HepG2 (cell line): ENCODE data around the gene ABCG1. TPM values are rescaled to one million over a fixed set of nuclear protein-coding genes. Genes with fewer than 3 reads are reported as not detected.

Experiments
- ATAC-seq: fragments of 200-7000 bp; cut with Tn5 transposase; 3 replicates; pipeline ENCODE4 v1.9.1; 2020; ENCODE audit warnings: mild to moderate bottlenecking, moderate library complexity
- BruUV-seq: library from RNA; stranded (reverse); fragments of 400-500 nt; replicated peaks from 2 replicates; lab custom pipeline; 2021; lab: Mats Ljungman, UMichigan
- CTCF ChIA-PET: fragments of 300-600 bp; formaldehyde crosslinking; extraction: SDS; loops from one replicate; lab custom pipeline; 2021; ENCODE audit warnings: low total read pairs, inconsistent platforms, low intra/inter-chr PET ratio; lab: Yijun Ruan, JAX
- POLR2A ChIA-PET: fragments of 350-600 bp; sonication (Branson Sonifier 250); formaldehyde crosslinking; loops from one replicate; lab custom pipeline; 2020; ENCODE audit warnings: antibody characterized with exemption, inconsistent platforms; lab: Yijun Ruan, JAX
- DNase-seq: peaks from one replicate; pipeline ENCODE4 v3.0.0-alpha.2; 2015; ENCODE audit warnings: low spot score
- FAIRE-seq: peaks from 3 replicates; lab custom pipeline; 2011; peaks lifted over from hg19 to GRCh38; lab: Jason Lieb, UNC
- H2AFZ ChIP-seq: one replicate; pipeline ENCODE4 v1.6.1; 2011; ENCODE audit warnings: low read length, inconsistent platforms
- H3K27ac ChIP-seq: fragments of 300-600 bp; 3 replicates; pipeline ENCODE4 v1.8.0; 2011; ENCODE audit warnings: mixed run types, mild to moderate bottlenecking, mixed read lengths, low read length, inconsistent platforms; ENCODE audit not compliant: insufficient read depth; ENCODE audit errors: extremely low read length
- H3K27me3 ChIP-seq, 2 experiments: fragments of 200-600 bp in 1 of 2; 2 replicates in 1 of 2; 3 replicates in 1 of 2; pipeline versions ENCODE4 v1.6.0 to v1.8.0; 2011; ENCODE audit warnings: low read length in 2 of 2, mild to moderate bottlenecking in 2 of 2, moderate library complexity in 2 of 2, inconsistent platforms in 1 of 2; ENCODE audit not compliant: insufficient read depth in 2 of 2, control insufficient read depth in 1 of 2
- H3K36me3 ChIP-seq, 2 experiments: fragments of 200-600 bp in 1 of 2; replicated peaks in 1 of 2; 2 replicates in 1 of 2; 3 replicates in 1 of 2; pipeline versions ENCODE4 v1.5.1 to v1.8.0; 2011; ENCODE audit warnings: low read length in 2 of 2, inconsistent platforms in 1 of 2; ENCODE audit not compliant: insufficient read depth in 2 of 2, control insufficient read depth in 1 of 2
- H3K4me1 ChIP-seq: 2 replicates; pipeline ENCODE4 v1.5.1; 2012; ENCODE audit warnings: low read length, inconsistent platforms; ENCODE audit not compliant: insufficient read depth
- H3K4me2 ChIP-seq: 2 replicates; pipeline ENCODE4 v1.6.0; 2011; ENCODE audit warnings: low read depth, low read length, inconsistent platforms
- H3K4me3 ChIP-seq, 3 experiments: fragments of 200-600 bp in 1 of 3; sonication (generic), shearing (Covaris generic) in 1 of 3; replicated peaks in 1 of 3; 2 replicates each; pipeline ENCODE4 v1.5.1; 2011 to 2016; ENCODE audit warnings: low read length in 3 of 3, inconsistent platforms in 2 of 3, low read depth in 2 of 3, mild to moderate bottlenecking in 2 of 3, control low read depth in 1 of 3, mixed read lengths in 1 of 3; ENCODE audit not compliant: insufficient read depth in 1 of 3
- H3K79me2 ChIP-seq: one replicate; pipeline ENCODE4 v1.6.1; 2011; ENCODE audit warnings: low read length, inconsistent platforms; ENCODE audit not compliant: insufficient read depth
- H3K9ac ChIP-seq: 2 replicates; pipeline ENCODE4 v1.6.0; 2011; ENCODE audit warnings: mild to moderate bottlenecking, low read depth, low read length, inconsistent platforms; ENCODE audit not compliant: insufficient read depth
- H3K9me3 ChIP-seq: 2 replicates; pipeline ENCODE4 v1.5.1; 2012; ENCODE audit warnings: mild to moderate bottlenecking, low read length
- H4K20me1 ChIP-seq: 2 replicates; pipeline ENCODE4 v1.6.0; 2011; ENCODE audit warnings: inconsistent platforms, mild to moderate bottlenecking, low read length, moderate library complexity; ENCODE audit not compliant: insufficient read depth
- DR1 ChIP-seq: sonication (generic); formaldehyde crosslinking; IDR thresholded peaks from 2 replicates; pipeline ENCODE4 v1.8.0; 2021; ENCODE audit warnings: mild to moderate bottlenecking, missing genetic modification reagents, inconsistent platforms
- ERF ChIP-seq: IDR thresholded peaks from 2 replicates; pipeline ENCODE4 v1.6.1; 2018; ENCODE audit warnings: missing biosample characterization, missing genetic modification reagents
- FOXA3 ChIP-seq: IDR thresholded peaks from 2 replicates; pipeline ENCODE4 v1.6.1; 2016; ENCODE audit warnings: missing genetic modification reagents, missing compliant biosample characterization
- GMEB1 ChIP-seq: sonication (generic); formaldehyde crosslinking; IDR thresholded peaks from 2 replicates; pipeline ENCODE4 v1.5.1; 2020; ENCODE audit warnings: missing genetic modification reagents, mild to moderate bottlenecking, borderline replicate concordance
- HOXA5 ChIP-seq: sonication (generic); formaldehyde crosslinking; IDR thresholded peaks from 2 replicates; pipeline ENCODE4 v1.4.0; 2020; ENCODE audit warnings: missing genetic modification reagents
- NCOA1 ChIP-seq: sonication (generic); formaldehyde crosslinking; IDR thresholded peaks from 2 replicates; pipeline ENCODE4 v1.9.0; 2021; ENCODE audit warnings: missing genetic modification reagents
- POGK ChIP-seq: sonication (generic); formaldehyde crosslinking; conservative IDR thresholded peaks from 2 replicates; pipeline ENCODE4 v1.8.0; 2022; ENCODE audit warnings: mild to moderate bottlenecking, moderate library complexity, missing genetic modification reagents
- POLR2A ChIP-seq, 2 experiments: IDR thresholded peaks; 2 replicates each; pipeline ENCODE4 v1.6.1; 2011; ENCODE audit warnings: low read depth in 2 of 2, low read length in 2 of 2, mild to moderate bottlenecking in 1 of 2, moderate library complexity in 1 of 2; ENCODE audit not compliant: insufficient read depth in 1 of 2
- RFX1 ChIP-seq: fragments of 450-650 bp; IDR thresholded peaks from 2 replicates; pipeline ENCODE4 v1.6.1; 2017
- TFAP4 ChIP-seq: sonication (generic); IDR thresholded peaks from 2 replicates; pipeline ENCODE4 v1.6.1; 2016; ENCODE audit warnings: low read depth, borderline replicate concordance
- TSC22D2 ChIP-seq: sonication (generic); formaldehyde crosslinking; IDR thresholded peaks from 2 replicates; pipeline ENCODE4 v1.5.1; 2020; ENCODE audit warnings: missing genetic modification reagents, mild to moderate bottlenecking, borderline replicate concordance
- ZNF513 ChIP-seq: sonication (generic); formaldehyde crosslinking; conservative IDR thresholded peaks from 2 replicates; pipeline ENCODE4 v1.5.0; 2020; ENCODE audit warnings: missing genetic modification reagents
- ZNF550 ChIP-seq: sonication (generic); formaldehyde crosslinking; IDR thresholded peaks from 2 replicates; pipeline ENCODE4 v1.4.0; 2020; ENCODE audit warnings: mild to moderate bottlenecking, missing genetic modification reagents, borderline replicate concordance
- ZNF704 ChIP-seq: sonication (generic); formaldehyde crosslinking; IDR thresholded peaks from 2 replicates; pipeline ENCODE4 v1.8.1; 2023; ENCODE audit warnings: mild to moderate bottlenecking, inconsistent platforms, moderate library complexity, missing genetic modification reagents, borderline replicate concordance
- WGBS: methylation state at CpG from one replicate; pipeline ENCODE4 v1.1.6; 2017; ENCODE audit warnings: low lambda C conversion rate; 5-methylcytosine and 5-hydroxymethylcytosine counted together
- in situ Hi-C: cut with HindIII; loops from 2 replicates; pipeline ENCODE4 v1.10.0; 2017; ENCODE audit warnings: low pct_unique_long_range_greater_than_20kb; ENCODE audit not compliant: extremely low pct_ligation_motif_present
- intact Hi-C: fragments of 100-400 bp; cut with micrococcal nuclease; formaldehyde crosslinking; loops from one replicate; pipeline ENCODE4 v1.10.0; 2022; ENCODE audit not compliant: unreplicated experiment
- polyA plus RNA-seq, 8 experiments: library from polyadenylated mRNA; depleted of rRNA in 3 of 8; stranded (reverse) in 7 of 8; unstranded in 1 of 8; fragments of >200 nt; fragmentation: Illumina TruSeq in 4 of 8; extraction: Trizol in 4 of 8; gene quantifications; 2 replicates each; pipeline versions ENCODE4 v1.2.1 to v1.2.3, GENCODE V29; 2011 to 2016; ENCODE audit warnings: low read depth in 4 of 8, missing spikeins in 1 of 8, mixed read lengths in 1 of 8; ENCODE audit not compliant: insufficient read depth in 1 of 8
- total RNA-seq, 5 experiments: library from RNA; depleted of rRNA; stranded (reverse); fragments of >200 nt; fragmentation: Illumina TruSeq; extraction: Trizol; gene quantifications; 2 replicates each; pipeline ENCODE4 v1.2.3, GENCODE V29; 2016; ENCODE audit warnings: low read depth in 1 of 5

ABCG1 gene
- total and polyA plus RNA-seq, 2 of the 13 experiments (the other 11 are each of a cell fraction or from before 2014, with no cell fraction given), result 0.04 TPM; not detected in 1

- TF ChIP-seq ZNF513 (no peak), FOXA3 (peak; percentile 37; the same call in 1 of the 2 replicates)
- TF ChIP-seq, all 625 proteins: peak for 13
Measured at GRCh38 chr21:42198929-42199867, 19.7 kb upstream of the ABCG1 start (continued).

GRCh38 chr21:42199868-42200463 is 19.0 kb upstream of the ABCG1 start:
- H3K27ac ChIP-seq, result no peak overlapping the region
- no peak for TF ChIP-seq POLR2A (IDR thresholded peaks at IDR 0.05; ENCODE audit: insufficient read depth in 1 of 2, low read depth in 2 of 2, low read length in 2 of 2)
- no peak for TF ChIP-seq ZNF704 (CRISPR knock-in tag)
- no peak for TF ChIP-seq TFAP4
- TF ChIP-seq HOXA5 (CRISPR knock-in tag), result no peak
- no peak for TF ChIP-seq GMEB1 (CRISPR knock-in tag)
- no peak for TF ChIP-seq ZNF550 (CRISPR knock-in tag)
- TF ChIP-seq TSC22D2 (CRISPR knock-in tag), result no peak
- TF ChIP-seq ERF (CRISPR knock-in tag), result no peak
- no peak for TF ChIP-seq POGK (CRISPR knock-in tag)
- no peak for TF ChIP-seq NCOA1 (CRISPR knock-in tag)
- no peak for TF ChIP-seq RFX1
- TF ChIP-seq DR1 (CRISPR knock-in tag), result no peak

More at GRCh38 chr21:42199868-42200463, 19.0 kb upstream of the ABCG1 start:
- Histone ChIP-seq H2AFZ (no peak overlapping the region), H3K36me3 (no peaks in the 10 kb centered on the region), H4K20me1 (no peaks in the 10 kb centered on the region), H3K4me1 (peaks cover 8% of the 10 kb centered on the region; the same call in 1 of the 2 replicates), H3K4me2 (no peak overlapping the region), H3K4me3 (no peak overlapping the region), H3K9me3 (no peaks in the 10 kb centered on the region), H3K27me3 (peaks cover 0 to 13% of the 10 kb centered on the region in 2 experiments; a peak in 3 of 5 replicates), H3K79me2 (no peaks in the 10 kb centered on the region), H3K9ac (no peak overlapping the region)
- POLR2A ChIA-PET, result no interaction called here
- FAIRE-seq (no peak), ATAC-seq (no peak), DNase-seq (no peak)
- CTCF ChIA-PET, result no interaction called here
- intact Hi-C loops (no loop called here), in situ Hi-C loops (no loop called here)
- 20% methylated on average over 5 of the region's 8 CpGs for WGBS
- no TSS peak for BruUV-seq
